Activated CD8-positive, alpha-beta memory T cell treated with anti-CD3 and anti-CD28 coated beads for 4 hours (primary cell): Measurements from ENCODE around the gene PCDHB10.
"Not testable (repeated sequence)": the region's sequence is repeated elsewhere in the genome, so short reads cannot be mapped to it uniquely, and the experiment has no call there.

Experiments used
- DNase-seq, 2 donors: peaks; one replicate each; pipeline ENCODE4 v3.0.0-alpha.2; 2020; ENCODE audit warnings: low read depth in 2 of 2

PCDHB10 gene

GRCh38 chr5:141192110-141192725, at the start of gene PCDHB10:
PCDHB10 (plus strand) TSS chr5:141192353; CDS start chr5:141192553, 200 bp downstream.
- no peak for DNase-seq

DNA sequence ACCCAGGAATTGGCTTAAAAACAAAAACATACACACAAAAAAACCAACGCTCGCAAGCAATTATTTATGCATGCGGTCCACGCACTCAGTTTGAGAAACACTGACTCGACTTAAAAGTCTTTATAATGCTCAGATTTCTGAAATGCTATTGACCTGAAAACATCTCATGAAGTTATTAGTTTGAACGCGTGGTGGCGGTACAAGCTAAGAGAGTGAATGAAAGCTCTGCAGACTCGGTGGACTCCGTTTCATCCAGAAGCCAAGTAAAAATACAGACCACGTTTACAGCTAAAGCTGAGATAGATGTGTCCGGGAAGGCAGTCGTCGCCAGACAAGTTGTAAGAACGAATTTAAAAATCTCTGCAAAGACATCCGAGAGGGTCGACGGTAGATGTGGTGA, 42.3 kb upstream of the PCDHB10 start, which contains the start of gene PCDHB6:
Gene PCDHB6 (plus strand): TSS at position 246 of the 400 bp plus-strand sequence. CDS start 201 bp downstream, outside the sequence.
- DNase-seq, result no peak

DNA sequence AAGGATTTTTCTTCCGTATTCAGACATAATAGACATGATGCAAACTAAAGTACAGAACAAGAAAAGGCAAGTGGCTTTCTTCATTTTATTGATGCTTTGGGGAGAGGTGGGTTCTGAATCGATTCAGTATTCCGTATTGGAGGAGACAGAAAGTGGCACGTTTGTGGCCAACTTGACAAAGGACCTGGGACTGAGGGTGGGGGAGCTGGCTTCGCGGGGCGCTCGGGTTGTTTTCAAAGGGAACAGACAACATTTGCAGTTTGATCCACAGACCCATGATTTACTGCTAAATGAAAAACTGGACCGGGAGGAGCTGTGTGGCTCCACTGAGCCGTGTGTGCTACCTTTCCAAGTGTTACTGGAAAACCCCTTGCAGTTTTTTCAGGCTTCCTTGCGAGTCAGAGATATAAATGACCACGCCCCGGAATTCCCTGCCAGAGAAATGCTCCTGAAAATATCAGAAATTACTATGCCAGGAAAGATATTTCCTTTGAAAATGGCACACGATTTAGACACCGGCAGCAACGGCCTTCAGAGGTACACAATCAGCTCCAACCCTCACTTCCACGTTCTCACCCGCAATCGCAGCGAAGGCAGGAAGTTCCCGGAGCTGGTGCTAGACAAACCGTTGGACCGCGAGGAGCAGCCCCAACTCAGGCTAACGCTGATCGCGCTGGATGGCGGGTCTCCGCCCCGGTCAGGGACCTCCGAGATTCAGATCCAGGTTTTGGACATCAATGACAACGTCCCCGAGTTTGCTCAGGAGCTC, 41.7 kb upstream of the PCDHB10 start:
- DNase-seq, result no peak

DNA sequence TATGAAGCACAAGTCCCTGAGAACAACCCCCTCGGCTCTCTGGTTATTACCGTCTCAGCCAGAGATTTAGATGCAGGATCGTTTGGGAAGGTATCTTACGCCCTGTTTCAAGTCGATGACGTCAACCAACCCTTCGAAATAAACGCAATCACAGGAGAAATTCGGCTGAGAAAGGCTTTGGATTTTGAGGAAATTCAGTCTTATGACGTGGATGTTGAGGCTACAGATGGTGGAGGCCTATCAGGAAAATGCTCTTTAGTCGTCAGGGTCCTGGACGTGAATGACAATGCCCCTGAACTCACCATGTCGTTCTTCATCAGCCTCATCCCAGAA, 41.2 kb upstream of the PCDHB10 start:
- DNase-seq, result no peak

GRCh38 chr5:141151632-141152031, 40.5 kb upstream of the PCDHB10 start:
- DNase-seq, result not testable (repeated sequence)

DNA sequence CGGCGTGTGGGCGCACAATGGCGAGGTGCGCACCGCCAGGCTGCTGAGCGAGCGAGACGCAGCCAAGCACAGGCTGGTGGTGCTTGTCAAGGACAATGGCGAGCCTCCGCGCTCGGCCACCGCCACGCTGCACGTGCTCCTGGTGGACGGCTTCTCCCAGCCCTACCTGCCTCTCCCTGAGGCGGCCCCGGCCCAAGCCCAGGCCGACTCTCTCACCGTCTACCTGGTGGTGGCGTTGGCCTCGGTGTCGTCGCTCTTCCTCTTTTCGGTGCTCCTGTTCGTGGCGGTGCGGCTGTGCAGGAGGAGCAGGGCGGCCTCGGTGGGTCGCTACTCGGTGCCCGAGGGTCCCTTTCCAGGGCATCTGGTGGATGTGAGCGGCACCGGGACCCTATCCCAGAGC, 40.1 kb upstream of the PCDHB10 start:
- not testable (repeated sequence) for DNase-seq

GRCh38 chr5:141155540-141156374, 36.4 kb upstream of the PCDHB10 start:
- no peak for DNase-seq

DNA sequence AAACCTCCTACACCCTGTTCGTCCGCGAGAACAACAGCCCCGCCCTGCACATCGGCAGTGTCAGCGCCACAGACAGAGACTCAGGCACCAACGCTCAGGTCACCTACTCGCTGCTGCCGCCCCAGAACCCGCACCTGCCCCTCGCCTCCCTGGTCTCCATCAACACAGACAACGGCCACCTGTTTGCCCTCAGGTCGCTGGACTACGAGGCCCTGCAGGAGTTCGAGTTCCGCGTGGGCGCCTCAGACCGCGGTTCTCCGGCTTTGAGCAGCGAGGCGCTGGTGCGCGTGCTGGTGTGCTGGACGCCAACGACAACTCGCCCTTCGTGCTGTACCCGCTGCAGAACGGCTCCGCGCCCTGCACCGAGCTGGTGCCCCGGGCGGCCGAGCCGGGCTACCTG, 34.8 kb upstream of the PCDHB10 start:
- not testable (repeated sequence) for DNase-seq

DNA sequence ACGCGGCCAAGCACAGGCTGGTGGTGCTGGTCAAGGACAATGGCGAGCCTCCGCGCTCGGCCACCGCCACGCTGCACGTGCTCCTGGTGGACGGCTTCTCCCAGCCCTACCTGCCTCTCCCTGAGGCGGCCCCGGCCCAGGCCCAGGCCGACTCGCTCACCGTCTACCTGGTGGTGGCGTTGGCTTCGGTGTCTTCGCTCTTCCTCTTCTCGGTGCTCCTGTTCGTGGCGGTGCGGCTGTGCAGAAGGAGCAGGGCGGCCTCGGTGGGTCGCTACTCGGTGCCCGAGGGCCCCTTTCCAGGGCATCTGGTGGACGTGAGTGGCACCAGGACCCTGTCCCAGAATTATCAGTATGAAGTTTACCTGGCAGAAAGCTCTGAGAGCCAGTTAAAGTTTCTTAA, 34.3 kb upstream of the PCDHB10 start:
- DNase-seq, result not testable (repeated sequence)

DNA sequence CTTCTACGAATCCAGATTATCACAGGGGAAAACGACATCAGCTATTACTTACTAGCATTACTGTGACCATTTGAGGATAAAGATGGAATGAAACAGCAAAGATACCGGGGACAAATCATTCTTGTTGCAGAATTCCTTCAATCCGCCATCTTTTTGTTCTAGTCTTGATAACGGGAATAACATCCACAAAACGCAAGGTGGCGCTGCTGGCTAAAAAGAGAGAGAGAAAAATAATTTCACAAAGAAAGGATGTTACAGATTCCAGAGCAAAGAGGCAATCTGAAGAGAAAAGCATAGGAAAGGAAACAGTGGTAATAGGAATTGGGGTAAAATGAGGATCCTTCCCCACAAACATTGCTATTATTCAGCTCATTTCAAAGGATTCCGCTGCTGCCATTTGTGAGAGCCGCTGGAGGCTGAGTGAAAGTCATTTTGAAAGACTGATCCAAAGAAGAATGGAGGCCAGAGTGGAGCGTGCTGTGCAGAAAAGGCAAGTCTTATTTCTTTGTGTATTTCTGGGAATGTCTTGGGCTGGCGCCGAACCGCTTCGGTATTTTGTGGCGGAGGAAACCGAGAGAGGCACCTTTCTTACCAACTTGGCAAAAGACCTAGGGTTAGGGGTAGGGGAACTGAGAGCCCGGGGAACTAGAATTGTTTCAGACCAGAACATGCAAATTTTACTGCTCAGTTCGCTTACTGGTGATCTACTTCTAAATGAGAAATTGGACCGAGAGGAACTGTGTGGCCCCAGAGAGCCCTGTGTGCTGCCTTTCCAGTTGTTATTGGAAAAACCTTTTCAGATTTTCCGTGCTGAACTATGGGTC, 19.6 kb upstream of the PCDHB10 start, which contains the start of gene PCDHB7:
Gene PCDHB7 (plus strand): TSS at position 264 of the 824 bp plus-strand sequence. CDS start 192 bp downstream, at position 456.
- DNase-seq, result no peak

DNA sequence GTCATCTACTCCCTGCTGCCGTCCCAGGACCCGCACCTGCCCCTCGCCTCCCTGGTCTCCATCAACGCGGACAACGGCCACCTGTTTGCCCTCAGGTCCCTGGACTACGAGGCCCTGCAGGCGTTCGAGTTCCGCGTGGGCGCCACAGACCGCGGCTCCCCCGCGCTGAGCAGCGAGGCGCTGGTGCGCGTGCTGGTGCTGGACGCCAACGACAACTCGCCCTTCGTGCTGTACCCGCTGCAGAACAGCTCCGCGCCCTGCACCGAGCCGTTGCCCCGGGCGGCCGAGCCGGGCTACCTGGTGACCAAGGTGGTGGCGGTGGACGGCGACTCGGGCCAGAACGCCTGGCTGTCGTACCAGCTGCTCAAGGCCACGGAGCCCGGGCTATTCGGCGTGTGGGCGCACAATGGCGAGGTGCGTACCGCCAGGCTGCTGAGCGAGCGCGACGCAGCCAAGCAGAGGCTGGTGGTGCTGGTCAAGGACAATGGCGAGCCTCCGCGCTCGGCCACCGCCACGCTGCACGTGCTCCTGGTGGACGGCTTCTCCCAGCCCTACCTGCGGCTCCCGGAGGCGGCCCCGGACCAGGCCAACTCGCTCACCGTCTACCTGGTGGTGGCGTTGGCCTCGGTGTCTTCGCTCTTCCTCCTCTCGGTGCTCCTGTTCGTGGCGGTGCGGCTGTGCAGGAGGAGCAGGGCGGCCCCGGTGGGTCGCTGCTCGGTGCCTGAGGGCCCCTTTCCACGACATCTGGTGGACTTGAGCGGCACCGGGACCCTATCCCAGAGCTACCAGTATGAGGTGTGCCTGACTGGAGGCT, 17.7 kb upstream of the PCDHB10 start:
- not testable (repeated sequence) for DNase-seq

DNA sequence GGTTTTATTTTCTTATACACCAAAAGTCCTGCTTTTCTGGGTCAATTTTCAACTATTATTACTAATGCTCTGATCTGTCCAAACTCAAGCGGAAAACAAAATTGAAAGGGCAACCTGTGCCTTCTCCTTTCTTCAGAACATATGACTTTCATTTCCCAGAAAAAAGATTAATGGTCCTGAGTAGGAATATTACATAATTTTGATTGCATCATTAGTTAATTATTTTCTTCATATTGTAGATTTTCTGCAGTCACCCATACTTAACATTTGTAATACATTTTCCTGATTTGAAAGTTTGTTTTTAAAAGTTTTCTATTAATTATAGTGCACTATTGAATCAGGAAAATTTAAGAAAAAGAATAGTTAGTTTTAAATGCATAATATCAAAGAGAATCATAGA, 16.2 kb upstream of the PCDHB10 start:
- DNase-seq, result no peak

GRCh38 chr5:141177577-141178191, 14.5 kb upstream of the PCDHB10 start, which contains the start of gene PCDHB8:
PCDHB8 (plus strand) TSS chr5:141177790; CDS start chr5:141178035, 245 bp downstream.
- DNase-seq, result not testable (repeated sequence)

DNA sequence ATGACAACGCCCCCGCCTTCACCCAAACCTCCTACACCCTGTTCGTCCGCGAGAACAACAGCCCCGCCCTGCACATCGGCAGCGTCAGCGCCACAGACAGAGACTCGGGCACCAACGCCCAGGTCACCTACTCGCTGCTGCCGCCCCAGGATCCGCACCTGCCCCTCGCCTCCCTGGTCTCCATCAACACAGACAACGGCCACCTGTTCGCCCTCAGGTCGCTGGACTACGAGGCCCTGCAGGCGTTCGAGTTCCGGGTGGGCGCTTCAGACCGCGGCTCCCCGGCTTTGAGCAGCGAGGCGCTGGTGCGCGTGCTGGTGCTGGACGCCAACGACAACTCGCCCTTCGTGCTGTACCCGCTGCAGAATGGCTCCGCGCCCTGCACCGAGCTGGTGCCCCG, 12.8 kb upstream of the PCDHB10 start:
- DNase-seq, result not testable (repeated sequence)

GRCh38 chr5:141179876-141180275, 12.3 kb upstream of the PCDHB10 start:
- not testable (repeated sequence) for DNase-seq

GRCh38 chr5:141180313-141180712, 11.8 kb upstream of the PCDHB10 start:
- DNase-seq, result no peak

- no peak for DNase-seq
Observed at GRCh38 chr5:141182248-141182647, 9.9 kb upstream of the PCDHB10 start, which contains the start of gene PCDHB16. PCDHB16 (plus strand) TSS chr5:141182387; CDS start chr5:141182560, 173 bp downstream.

DNA sequence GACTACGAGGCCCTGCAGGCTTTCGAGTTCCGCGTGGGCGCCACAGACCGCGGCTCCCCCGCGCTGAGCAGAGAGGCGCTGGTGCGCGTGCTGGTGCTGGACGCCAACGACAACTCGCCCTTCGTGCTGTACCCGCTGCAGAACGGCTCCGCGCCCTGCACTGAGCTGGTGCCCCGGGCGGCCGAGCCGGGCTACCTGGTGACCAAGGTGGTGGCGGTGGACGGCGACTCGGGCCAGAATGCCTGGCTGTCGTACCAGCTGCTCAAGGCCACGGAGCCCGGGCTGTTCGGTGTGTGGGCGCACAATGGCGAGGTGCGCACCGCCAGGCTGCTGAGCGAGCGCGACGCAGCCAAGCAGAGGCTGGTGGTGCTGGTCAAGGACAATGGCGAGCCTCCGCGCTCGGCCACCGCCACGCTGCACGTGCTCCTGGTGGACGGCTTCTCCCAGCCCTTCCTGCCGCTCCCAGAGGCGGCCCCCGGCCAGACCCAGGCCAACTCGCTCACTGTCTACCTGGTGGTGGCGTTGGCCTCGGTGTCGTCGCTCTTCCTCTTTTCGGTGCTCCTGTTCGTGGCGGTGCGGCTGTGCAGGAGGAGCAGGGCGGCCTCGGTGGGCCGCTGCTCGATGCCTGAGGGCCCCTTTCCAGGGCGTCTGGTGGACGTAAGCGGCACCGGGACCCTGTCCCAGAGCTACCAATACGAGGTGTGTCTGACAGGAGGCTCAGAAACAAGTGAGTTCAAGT, 7.9 kb upstream of the PCDHB10 start:
- not testable (repeated sequence) for DNase-seq

GRCh38 chr5:141186897-141187512, 5.1 kb upstream of the PCDHB10 start, which contains the start of gene PCDHB9:
PCDHB9 (plus strand) TSS chr5:141187161; CDS start chr5:141187319, 158 bp downstream.
- no peak for DNase-seq
